SK-N-MC (cell line): ENCODE measurements around the gene P4HA1.

Experiments used
- EZH2 ChIP-seq: fragments of 200-600 bp; sonication (generic); IDR thresholded peaks from one replicate; pipeline ENCODE4 v1.6.1; 2017; ENCODE audit warnings: antibody characterized with exemption
- FOXP2 ChIP-seq: optimal IDR thresholded peaks from 2 replicates; pipeline ENCODE3; 2011; ENCODE audit warnings: mild to moderate bottlenecking, moderate library complexity; ENCODE audit not compliant: insufficient read depth; ENCODE audit errors: extremely low read length, control extremely low read depth
- POLR2AphosphoS5 ChIP-seq: IDR thresholded peaks from 2 replicates; pipeline ENCODE4 v1.6.1; 2012; ENCODE audit warnings: mild to moderate bottlenecking, low read depth, low read length, borderline replicate concordance

DNA sequence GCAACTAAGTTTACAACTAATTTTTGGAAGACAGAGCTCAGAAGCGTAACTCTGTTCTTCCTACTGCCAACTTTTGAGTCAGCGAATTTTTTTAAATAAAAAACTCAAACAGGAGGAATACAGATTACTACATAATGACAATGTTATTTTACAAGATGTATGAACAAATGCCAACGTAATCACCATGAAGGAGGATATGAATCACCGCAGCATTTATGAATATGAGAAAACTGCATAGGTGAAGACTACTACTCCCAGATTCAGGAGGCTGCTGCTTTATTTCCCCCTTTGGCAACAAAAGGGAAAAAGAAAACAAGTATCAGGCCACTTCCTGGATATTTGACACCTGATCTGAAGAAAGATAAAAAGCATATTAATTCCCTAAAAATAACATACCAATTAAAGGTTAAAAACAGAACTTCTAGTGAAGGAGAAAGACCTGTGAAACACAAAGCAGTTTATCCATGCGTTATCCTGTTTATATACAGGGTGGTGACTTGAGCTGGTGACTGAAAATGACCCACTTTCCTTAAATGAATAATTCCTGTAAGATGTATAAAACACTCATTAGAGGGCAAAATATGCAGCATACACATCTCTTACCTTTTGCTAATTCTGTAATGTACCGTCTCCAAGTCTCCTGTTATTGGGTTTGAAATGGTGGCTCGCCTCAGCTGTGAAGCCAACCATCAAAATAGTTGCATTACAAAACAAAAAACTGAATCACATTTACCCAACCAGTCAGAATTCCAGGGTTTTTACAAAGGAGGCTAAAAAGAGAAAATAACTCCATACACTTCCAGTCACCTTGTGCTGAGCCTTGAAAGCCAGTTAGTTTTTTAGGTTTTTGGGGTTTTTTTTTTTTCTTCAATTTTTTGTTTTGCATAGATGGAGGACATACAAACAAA is 52.0 kb downstream of the P4HA1 start:
- TF ChIP-seq FOXP2 (no peak), EZH2 (no peak), POLR2AphosphoS5 (no peak)
